Measurements from ENCODE around the gene CNTNAP2. TPM values are rescaled to one million over a fixed set of nuclear protein-coding genes. Genes with fewer than 3 reads are reported as not detected.

The CNTNAP2 gene
- total RNA-seq, 3 donors from 2014 or later (not counting 1 experiment from before 2014, with no cell fraction given), result 0.18 to 1.1 TPM; not detected in 1

GRCh38 chr7:147411096-147411495, 1294.5 kb downstream of the CNTNAP2 start:
- Mint-ChIP-seq H3K9me3 (peaks cover 13 to 18% of the 10 kb centered on the region in 2 donors), H3K4me3 (no peak overlapping the region), H3K4me1 (peaks cover 0 to 11% of the 10 kb centered on the region in 2 donors), H3K36me3 (peaks cover 20% of the 10 kb centered on the region), H3K27me3 (ENCODE audit: low read depth in 2 of 2) (no peaks in the 10 kb centered on the region), H3K27ac (no peak overlapping the region)
- no peak for DNase-seq
- intact Hi-C loops (cut with micrococcal nuclease), result no loop called here
- Histone ChIP-seq H3K4me3 (ENCODE audit: low read length) (no peak overlapping the region), H3K36me3 (ENCODE audit: control insufficient read depth, insufficient read depth, low read length) (no peaks in the 10 kb centered on the region), H3K27me3 (ENCODE audit: control insufficient read depth, insufficient read depth, low read length) (no peaks in the 10 kb centered on the region), H3K4me1 (ENCODE audit: control insufficient read depth, insufficient read depth, low read length) (no peaks in the 10 kb centered on the region), H3K27ac (ENCODE audit: low read length) (no peak overlapping the region), H3K9me3 (ENCODE audit: control insufficient read depth, insufficient read depth, low read length) (peaks cover 4% of the 10 kb centered on the region)
- no peak for TF ChIP-seq CTCF (IDR thresholded peaks at IDR 0.05)
- no peak for ATAC-seq

GRCh38 chr7:147412109-147412508, 1295.5 kb downstream of the CNTNAP2 start:
- no peak for TF ChIP-seq CTCF (IDR thresholded peaks at IDR 0.05)
- Mint-ChIP-seq H3K4me1 (peaks cover 0 to 16% of the 10 kb centered on the region in 2 donors), H3K4me3 (no peak overlapping the region), H3K36me3 (peaks cover 21% of the 10 kb centered on the region), H3K9me3 (peaks cover 13 to 16% of the 10 kb centered on the region in 2 donors), H3K27ac (no peak overlapping the region), H3K27me3 (ENCODE audit: low read depth in 2 of 2) (no peaks in the 10 kb centered on the region)
- Histone ChIP-seq H3K27ac (ENCODE audit: low read length) (no peak overlapping the region), H3K9me3 (ENCODE audit: control insufficient read depth, insufficient read depth, low read length) (peaks cover 4% of the 10 kb centered on the region), H3K36me3 (ENCODE audit: control insufficient read depth, insufficient read depth, low read length) (no peaks in the 10 kb centered on the region), H3K27me3 (ENCODE audit: control insufficient read depth, insufficient read depth, low read length) (no peaks in the 10 kb centered on the region), H3K4me1 (ENCODE audit: control insufficient read depth, insufficient read depth, low read length) (no peaks in the 10 kb centered on the region), H3K4me3 (ENCODE audit: low read length) (no peak overlapping the region)
- no peak for DNase-seq
- 67% methylated on average over 2 of the region's 2 CpGs for WGBS (ENCODE audit: insufficient coverage)
- intact Hi-C loops (cut with micrococcal nuclease), result no loop called here
- no peak for ATAC-seq

- peaks cover 21% of the 10 kb centered on the region for H3K36me3 Mint-ChIP-seq
- ATAC-seq, result no peak
- H3K4me1 Mint-ChIP-seq, result peaks cover 0 to 16% of the 10 kb centered on the region in 2 donors
Observed at GRCh38 chr7:147412782-147413556, 1296.4 kb downstream of the CNTNAP2 start.

More at GRCh38 chr7:147412782-147413556, 1296.4 kb downstream of the CNTNAP2 start:
- DNase-seq, result no peak
- Histone ChIP-seq H3K27me3 (ENCODE audit: control insufficient read depth, insufficient read depth, low read length) (no peaks in the 10 kb centered on the region), H3K27ac (ENCODE audit: low read length) (no peak overlapping the region), H3K36me3 (ENCODE audit: control insufficient read depth, insufficient read depth, low read length) (no peaks in the 10 kb centered on the region), H3K4me1 (ENCODE audit: control insufficient read depth, insufficient read depth, low read length) (no peaks in the 10 kb centered on the region), H3K9me3 (ENCODE audit: control insufficient read depth, insufficient read depth, low read length) (peaks cover 4% of the 10 kb centered on the region), H3K4me3 (ENCODE audit: low read length) (no peak overlapping the region)
- peaks cover 13 to 15% of the 10 kb centered on the region in 2 donors for H3K9me3 Mint-ChIP-seq
- H3K27ac Mint-ChIP-seq, result no peak overlapping the region
- intact Hi-C loops (cut with micrococcal nuclease), result no loop called here
- H3K4me3 Mint-ChIP-seq, result no peak overlapping the region
- TF ChIP-seq CTCF (IDR thresholded peaks at IDR 0.05), result no peak
- no peaks in the 10 kb centered on the region for H3K27me3 Mint-ChIP-seq (ENCODE audit: low read depth in 2 of 2)
- WGBS (ENCODE audit: insufficient coverage), result 96% methylated on average over 6 of the region's 8 CpGs

Data from natural killer cell (primary cell).